Stimulated activated CD8-positive, alpha-beta memory T cell treated with anti-CD3 and anti-CD28 coated beads, Interleukin-4, amount 100 ng/mL, for 24 hours (primary cell): Measurements from ENCODE around the gene SEPTIN10.
"Not testable (repeated sequence)": the region's sequence is repeated elsewhere in the genome, so short reads cannot be mapped to it uniquely, and the experiment has no call there.

Source experiments
- DNase-seq: peaks from one replicate; pipeline ENCODE4 v3.0.0-alpha.2; 2020; ENCODE audit warnings: low read depth

SEPTIN10 gene

GRCh38 chr2:109601783-109602182, 12.0 kb downstream of the SEPTIN10 start:
- DNase-seq = no peak

- no peak for DNase-seq
These were observed 16.5 kb downstream of the SEPTIN10 start for GRCh38 chr2:109597283-109597682.

GRCh38 chr2:109595644-109596043, 18.1 kb downstream of the SEPTIN10 start:
- DNase-seq = no peak

- DNase-seq = no peak
These were observed 19.4 kb downstream of the SEPTIN10 start for GRCh38 chr2:109594246-109594885.

GRCh38 chr2:109592905-109593304, 20.9 kb downstream of the SEPTIN10 start:
- no peak for DNase-seq

- DNase-seq = no peak
These were observed 22.6 kb downstream of the SEPTIN10 start for GRCh38 chr2:109591206-109591605.

GRCh38 chr2:109586687-109587086, 27.1 kb downstream of the SEPTIN10 start:
- no peak for DNase-seq

- no peak for DNase-seq
These were observed 30.6 kb downstream of the SEPTIN10 start for GRCh38 chr2:109582928-109583895.

- not testable (repeated sequence) for DNase-seq
These were observed 36.1 kb downstream of the SEPTIN10 start for GRCh38 chr2:109577630-109578029.

GRCh38 chr2:109575373-109575772, 38.4 kb downstream of the SEPTIN10 start:
- DNase-seq = no peak

- no peak for DNase-seq
These were observed 49.7 kb downstream of the SEPTIN10 start for GRCh38 chr2:109563980-109564550.

GRCh38 chr2:109563288-109563687, 50.5 kb downstream of the SEPTIN10 start:
- DNase-seq = no peak

GRCh38 chr2:109562421-109562820, 51.3 kb downstream of the SEPTIN10 start:
- DNase-seq = no peak

- DNase-seq = no peak
These were observed 53.5 kb downstream of the SEPTIN10 start for GRCh38 chr2:109560265-109560664.

GRCh38 chr2:109558076-109558882, 55.5 kb downstream of the SEPTIN10 start:
- DNase-seq = no peak

GRCh38 chr2:109557309-109557708, 56.5 kb downstream of the SEPTIN10 start:
- no peak for DNase-seq

- DNase-seq = no peak
These were observed 58.3 kb downstream of the SEPTIN10 start for GRCh38 chr2:109555346-109555900.

- DNase-seq = no peak
These were observed 59.0 kb downstream of the SEPTIN10 start for GRCh38 chr2:109554758-109555157.

GRCh38 chr2:109549016-109549590, 64.7 kb downstream of the SEPTIN10 start:
- no peak for DNase-seq

GRCh38 chr2:109547280-109547679, 66.5 kb downstream of the SEPTIN10 start:
- no peak for DNase-seq
